Trophoblast cell (in vitro differentiated cells and primary cell): Measurements from ENCODE around the gene SPDL1.

Experiments
- DNase-seq, 2 donors: peaks; one replicate each; pipeline ENCODE4 v3.0.0-alpha.2; 2016
- H2AFZ ChIP-seq: 2 replicates; pipeline ENCODE4 v1.6.1; 2013; ENCODE audit warnings: low read length, moderate library complexity, mild to moderate bottlenecking; ENCODE audit not compliant: insufficient read depth, poor library complexity
- H2AK5ac ChIP-seq: 2 replicates; pipeline ENCODE4 v1.6.1; 2013; ENCODE audit warnings: mild to moderate bottlenecking, low read length
- H2BK120ac ChIP-seq: 2 replicates; pipeline ENCODE4 v1.6.1; 2013; ENCODE audit warnings: low read length, mild to moderate bottlenecking, moderate library complexity; ENCODE audit not compliant: insufficient read depth, poor library complexity
- H2BK12ac ChIP-seq: 2 replicates; pipeline ENCODE4 v1.6.1; 2013; ENCODE audit warnings: mild to moderate bottlenecking, low read length, moderate library complexity
- H2BK5ac ChIP-seq: 2 replicates; pipeline ENCODE4 v1.6.1; 2013; ENCODE audit warnings: low read length, low read depth, moderate library complexity, mild to moderate bottlenecking; ENCODE audit not compliant: poor library complexity
- H3K14ac ChIP-seq: 2 replicates; pipeline ENCODE4 v1.6.1; 2013; ENCODE audit warnings: mild to moderate bottlenecking, low read length
- H3K18ac ChIP-seq: 2 replicates; pipeline ENCODE4 v1.6.1; 2013; ENCODE audit warnings: mild to moderate bottlenecking, low read length
- H3K23ac ChIP-seq: 2 replicates; pipeline ENCODE4 v1.6.1; 2013; ENCODE audit warnings: low read length
- H3K27ac ChIP-seq: 2 replicates; pipeline ENCODE4 v1.5.1; 2013; ENCODE audit warnings: low read depth, mild to moderate bottlenecking, inconsistent platforms, low read length, moderate library complexity
- H3K27me3 ChIP-seq: 2 replicates; pipeline ENCODE4 v1.6.1; 2013; ENCODE audit warnings: inconsistent platforms, mild to moderate bottlenecking, low read length, moderate library complexity; ENCODE audit not compliant: insufficient read depth
- H3K36me3 ChIP-seq, 2 experiments: 1 replicate in 1 of 2; 2 replicates in 1 of 2; pipeline ENCODE4 v1.6.1; 2013; ENCODE audit warnings: low read length in 2 of 2, mild to moderate bottlenecking in 2 of 2, moderate library complexity in 1 of 2; ENCODE audit not compliant: insufficient read depth in 2 of 2, control insufficient read depth in 1 of 2
- H3K4ac ChIP-seq: 2 replicates; pipeline ENCODE4 v1.6.1; 2013; ENCODE audit warnings: low read depth, mild to moderate bottlenecking, low read length, moderate library complexity
- H3K4me1 ChIP-seq, 2 experiments: 1 replicate in 1 of 2; 2 replicates in 1 of 2; pipeline ENCODE4 v1.6.1; 2013; ENCODE audit warnings: low read length in 2 of 2, mild to moderate bottlenecking in 2 of 2, moderate library complexity in 1 of 2; ENCODE audit not compliant: insufficient read depth in 2 of 2, control insufficient read depth in 1 of 2
- H3K4me2 ChIP-seq: 2 replicates; pipeline ENCODE4 v1.6.1; 2013; ENCODE audit warnings: inconsistent platforms, mild to moderate bottlenecking, low read length, moderate library complexity
- H3K4me3 ChIP-seq: 2 replicates; pipeline ENCODE4 v1.5.1; 2013; ENCODE audit warnings: mild to moderate bottlenecking, low read depth, low read length, inconsistent platforms
- H3K79me1 ChIP-seq: one replicate; pipeline ENCODE4 v1.6.1; 2013; ENCODE audit warnings: low read length
- H3K79me2 ChIP-seq: 2 replicates; pipeline ENCODE4 v1.6.1; 2013; ENCODE audit warnings: low read length, mild to moderate bottlenecking; ENCODE audit not compliant: control insufficient read depth, insufficient read depth, poor library complexity
- H3K9ac ChIP-seq: 2 replicates; pipeline ENCODE4 v1.6.1; 2013; ENCODE audit warnings: mild to moderate bottlenecking, low read length
- H3K9me3 ChIP-seq: 2 replicates; pipeline ENCODE4 v1.6.1; 2013; ENCODE audit warnings: low read depth, mild to moderate bottlenecking, control low read depth, inconsistent platforms, low read length; ENCODE audit not compliant: insufficient read depth
- H4K12ac ChIP-seq: 2 replicates; pipeline ENCODE4 v1.6.1; 2013; ENCODE audit warnings: low read depth, mild to moderate bottlenecking, low read length, moderate library complexity
- H4K8ac ChIP-seq: 2 replicates; pipeline ENCODE4 v1.6.1; 2013; ENCODE audit warnings: low read depth, mild to moderate bottlenecking, low read length, moderate library complexity
- H4K91ac ChIP-seq: one replicate; pipeline ENCODE4 v1.6.1; 2013; ENCODE audit warnings: low read depth, mild to moderate bottlenecking, low read length, moderate library complexity
- WGBS: extraction: QIAGEN DNeasy Blood & Tissue Kit; methylation state at CpG from one replicate; pipeline ENCODE4 v1.1.7; 2013; ENCODE audit warnings: missing lambda C conversion rate; ENCODE audit not compliant: insufficient read length, insufficient coverage; ENCODE audit errors: extremely low coverage; 5-methylcytosine and 5-hydroxymethylcytosine counted together

SPDL1 gene

DNA sequence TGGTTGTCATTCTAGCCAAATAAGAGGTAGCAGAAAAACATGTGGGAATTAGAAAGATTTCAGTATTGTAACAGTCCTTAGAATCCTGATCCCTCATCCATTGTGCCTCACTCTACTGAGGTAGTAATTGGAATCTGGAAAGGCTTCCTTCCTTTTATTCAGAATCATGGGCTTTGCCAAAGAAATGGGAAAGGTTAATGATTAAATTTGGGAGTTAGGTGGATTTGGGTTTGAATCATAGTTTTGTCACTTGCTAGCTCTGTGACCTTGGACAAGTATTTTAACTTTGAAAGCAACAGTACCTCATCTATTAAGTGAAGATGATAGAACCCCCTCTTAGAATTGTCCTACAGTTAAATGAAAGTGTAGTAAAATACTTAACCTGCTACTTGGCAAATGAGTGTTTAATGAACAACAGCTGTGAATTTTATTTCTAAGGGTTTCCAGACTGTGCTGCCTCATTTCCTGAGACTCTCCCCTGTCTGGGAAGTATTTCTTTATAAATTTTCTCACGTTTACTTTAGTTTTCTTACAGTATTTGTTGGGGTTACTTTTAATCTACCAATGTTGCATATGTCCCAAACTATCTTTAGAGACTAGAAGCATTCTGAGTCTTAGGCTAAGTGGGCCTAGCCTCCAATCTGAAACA, 11.7 kb downstream of the SPDL1 start:
- H3K27me3 ChIP-seq, result no peaks in the 10 kb centered on the region
- H3K36me3 ChIP-seq, result peaks cover 10 to 18% of the 10 kb centered on the region in 2 experiments
- H3K4me1 ChIP-seq, result peaks cover 2 to 4% of the 10 kb centered on the region in 2 experiments
- no CpG with 5 or more reads among the region's 1 CpG for WGBS
- no peak overlapping the region for H3K23ac ChIP-seq
- no peak overlapping the region for H4K91ac ChIP-seq
- no peaks in the 10 kb centered on the region for H3K79me2 ChIP-seq
- H2BK12ac ChIP-seq, result no peak overlapping the region
- H3K79me1 ChIP-seq, result no peaks in the 10 kb centered on the region
- no peak for DNase-seq
- no peak overlapping the region for H2AK5ac ChIP-seq
- H3K4me2 ChIP-seq, result no peak overlapping the region
- H4K12ac ChIP-seq, result no peak overlapping the region
- H3K9me3 ChIP-seq, result no peaks in the 10 kb centered on the region
- H3K9ac ChIP-seq, result no peak overlapping the region
- no peak overlapping the region for H4K8ac ChIP-seq
- no peak overlapping the region for H2AFZ ChIP-seq
- no peak overlapping the region for H2BK5ac ChIP-seq
- H2BK120ac ChIP-seq, result no peak overlapping the region
- H3K4me3 ChIP-seq, result no peak overlapping the region
- no peak overlapping the region for H3K18ac ChIP-seq
- no peak overlapping the region for H3K14ac ChIP-seq
- no peak overlapping the region for H3K4ac ChIP-seq
- no peak overlapping the region for H3K27ac ChIP-seq

DNA sequence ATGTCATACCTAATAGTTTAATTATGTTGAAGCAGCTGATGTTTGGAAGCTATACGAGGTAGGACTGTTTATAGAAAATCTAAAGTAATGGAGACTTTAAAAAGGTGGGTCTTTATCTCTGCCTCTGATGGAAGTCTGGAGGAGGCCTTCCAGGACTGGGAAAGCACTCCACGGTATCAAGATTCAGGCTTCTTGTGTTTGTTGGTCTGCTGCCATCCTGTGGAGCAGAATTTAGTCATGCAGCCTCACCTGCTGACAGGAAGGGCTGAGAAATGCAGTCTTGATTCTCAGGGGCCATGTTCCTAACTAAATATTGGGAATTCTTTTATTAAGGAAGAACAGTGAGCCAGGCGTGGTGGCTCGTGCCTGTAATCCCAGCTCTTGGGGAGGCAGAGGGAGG, 15.9 kb downstream of the SPDL1 start:
- no peak overlapping the region for H3K23ac ChIP-seq
- peaks cover 10 to 16% of the 10 kb centered on the region in 2 experiments for H3K36me3 ChIP-seq
- H2BK5ac ChIP-seq, result no peak overlapping the region
- H3K4me3 ChIP-seq, result no peak overlapping the region
- H3K4me1 ChIP-seq, result no peaks in the 10 kb centered on the region
- no peak overlapping the region for H3K27ac ChIP-seq
- H3K18ac ChIP-seq, result no peak overlapping the region
- H3K9me3 ChIP-seq, result no peaks in the 10 kb centered on the region
- no peaks in the 10 kb centered on the region for H3K79me2 ChIP-seq
- no peak overlapping the region for H4K12ac ChIP-seq
- H3K4me2 ChIP-seq, result no peak overlapping the region
- H4K8ac ChIP-seq, result no peak overlapping the region
- H2AK5ac ChIP-seq, result no peak overlapping the region
- no peak overlapping the region for H2AFZ ChIP-seq
- H3K27me3 ChIP-seq, result no peaks in the 10 kb centered on the region
- no peak overlapping the region for H2BK12ac ChIP-seq
- no peak overlapping the region for H3K14ac ChIP-seq
- H2BK120ac ChIP-seq, result no peak overlapping the region
- H3K9ac ChIP-seq, result no peak overlapping the region
- no CpG with 5 or more reads among the region's 4 CpGs for WGBS
- no peaks in the 10 kb centered on the region for H3K79me1 ChIP-seq
- no peak overlapping the region for H3K4ac ChIP-seq
- DNase-seq, result no peak
- no peak overlapping the region for H4K91ac ChIP-seq

DNA sequence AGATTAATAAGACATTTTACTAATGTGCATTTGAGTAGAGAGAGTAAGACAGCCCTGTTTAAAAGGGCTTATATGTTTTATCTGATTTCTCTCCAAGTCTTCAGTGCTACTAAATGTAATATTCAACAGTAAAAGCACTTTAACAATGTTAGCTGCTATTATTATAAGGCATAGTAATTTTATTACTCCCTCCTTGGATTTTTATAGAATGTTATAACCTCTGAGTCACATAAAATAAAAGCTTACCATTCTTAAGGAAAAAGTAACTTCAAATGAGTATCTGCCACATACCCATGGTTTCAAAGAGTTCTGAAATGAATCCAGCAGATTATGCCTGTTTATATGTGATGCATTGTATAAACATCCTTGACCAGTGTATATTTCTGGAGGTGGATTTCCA, 19.0 kb downstream of the SPDL1 start:
- no peak overlapping the region for H3K4me3 ChIP-seq
- no peak overlapping the region for H4K91ac ChIP-seq
- H3K27me3 ChIP-seq, result no peaks in the 10 kb centered on the region
- no peak overlapping the region for H3K18ac ChIP-seq
- no peak overlapping the region for H2AK5ac ChIP-seq
- no peak overlapping the region for H2BK12ac ChIP-seq
- H2BK120ac ChIP-seq, result no peak overlapping the region
- H3K79me1 ChIP-seq, result no peaks in the 10 kb centered on the region
- H3K14ac ChIP-seq, result no peak overlapping the region
- no peak overlapping the region for H3K4me2 ChIP-seq
- no peak for DNase-seq
- no peak overlapping the region for H3K23ac ChIP-seq
- peaks cover 12 to 13% of the 10 kb centered on the region in 2 experiments for H3K36me3 ChIP-seq
- no peak overlapping the region for H4K8ac ChIP-seq
- no peaks in the 10 kb centered on the region for H3K79me2 ChIP-seq
- H3K9ac ChIP-seq, result no peak overlapping the region
- no peak overlapping the region for H2AFZ ChIP-seq
- H4K12ac ChIP-seq, result no peak overlapping the region
- H2BK5ac ChIP-seq, result no peak overlapping the region
- no peaks in the 10 kb centered on the region for H3K4me1 ChIP-seq
- no peaks in the 10 kb centered on the region for H3K9me3 ChIP-seq
- no peak overlapping the region for H3K27ac ChIP-seq
- H3K4ac ChIP-seq, result no peak overlapping the region

DNA sequence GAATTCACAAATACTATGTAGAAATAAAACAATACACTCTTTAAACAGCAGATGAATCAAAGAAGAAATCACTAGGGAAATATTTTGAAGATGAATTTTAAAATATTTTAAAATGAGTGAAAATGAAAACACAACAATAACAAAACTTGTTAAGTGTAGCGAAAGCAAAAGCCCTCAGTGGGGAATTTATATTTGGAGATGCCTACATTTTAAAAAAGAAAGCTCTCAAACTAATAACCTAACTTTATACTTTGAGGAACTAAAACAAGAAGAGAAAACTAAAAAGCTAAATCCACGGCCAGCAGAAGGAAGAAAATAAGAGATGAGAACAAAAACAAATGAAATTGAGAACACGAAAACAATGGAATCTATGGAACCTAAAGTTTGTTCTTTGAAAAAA, 22.7 kb downstream of the SPDL1 start:
- no peak overlapping the region for H4K91ac ChIP-seq
- no peak overlapping the region for H2BK12ac ChIP-seq
- H3K9ac ChIP-seq, result no peak overlapping the region
- H3K9me3 ChIP-seq, result no peaks in the 10 kb centered on the region
- H2BK120ac ChIP-seq, result no peak overlapping the region
- no peak overlapping the region for H3K14ac ChIP-seq
- no peak overlapping the region for H3K4ac ChIP-seq
- H3K4me2 ChIP-seq, result no peak overlapping the region
- no peak overlapping the region for H4K12ac ChIP-seq
- no peak overlapping the region for H3K4me3 ChIP-seq
- no peak overlapping the region for H2AFZ ChIP-seq
- no peak overlapping the region for H3K27ac ChIP-seq
- no peak overlapping the region for H4K8ac ChIP-seq
- H3K79me1 ChIP-seq, result no peaks in the 10 kb centered on the region
- H3K18ac ChIP-seq, result no peak overlapping the region
- no peak overlapping the region for H2AK5ac ChIP-seq
- no peaks in the 10 kb centered on the region for H3K4me1 ChIP-seq
- no peaks in the 10 kb centered on the region for H3K79me2 ChIP-seq
- DNase-seq, result no peak
- WGBS, result no CpG with 5 or more reads among the region's 3 CpGs
- no peak overlapping the region for H3K23ac ChIP-seq
- H3K27me3 ChIP-seq, result no peaks in the 10 kb centered on the region
- peaks cover 7 to 8% of the 10 kb centered on the region in 2 experiments for H3K36me3 ChIP-seq
- H2BK5ac ChIP-seq, result no peak overlapping the region
